ENCODE results near the gene TMEM74B. TPM values are rescaled to one million over a fixed set of nuclear protein-coding genes. Genes with fewer than 3 reads are reported as not detected.

TMEM74B gene
- total RNA-seq, 1 donor from 2014 or later: 1.2 TPM

GRCh38 chr20:1202762-1203504 is 18.2 kb upstream of the TMEM74B start, which contains the start of gene C20orf202:
Gene C20orf202 (plus strand): TSS chr20:1203454. CDS start chr20:1203586, 132 bp downstream.
- no peak within 1 kb of the TSS for H3K4me3 ChIP-seq (ENCODE audit: low read depth, low read length)
- TF ChIP-seq, protein P1, sequence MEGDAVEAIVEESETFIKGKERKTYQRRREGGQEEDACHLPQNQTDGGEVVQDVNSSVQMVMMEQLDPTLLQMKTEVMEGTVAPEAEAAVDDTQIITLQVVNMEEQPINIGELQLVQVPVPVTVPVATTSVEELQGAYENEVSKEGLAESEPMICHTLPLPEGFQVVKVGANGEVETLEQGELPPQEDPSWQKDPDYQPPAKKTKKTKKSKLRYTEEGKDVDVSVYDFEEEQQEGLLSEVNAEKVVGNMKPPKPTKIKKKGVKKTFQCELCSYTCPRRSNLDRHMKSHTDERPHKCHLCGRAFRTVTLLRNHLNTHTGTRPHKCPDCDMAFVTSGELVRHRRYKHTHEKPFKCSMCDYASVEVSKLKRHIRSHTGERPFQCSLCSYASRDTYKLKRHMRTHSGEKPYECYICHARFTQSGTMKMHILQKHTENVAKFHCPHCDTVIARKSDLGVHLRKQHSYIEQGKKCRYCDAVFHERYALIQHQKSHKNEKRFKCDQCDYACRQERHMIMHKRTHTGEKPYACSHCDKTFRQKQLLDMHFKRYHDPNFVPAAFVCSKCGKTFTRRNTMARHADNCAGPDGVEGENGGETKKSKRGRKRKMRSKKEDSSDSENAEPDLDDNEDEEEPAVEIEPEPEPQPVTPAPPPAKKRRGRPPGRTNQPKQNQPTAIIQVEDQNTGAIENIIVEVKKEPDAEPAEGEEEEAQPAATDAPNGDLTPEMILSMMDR (conservative IDR thresholded peaks at IDR 0.05; ENCODE audit: low read depth, low read length): no peak
- no peak for DNase-seq (ENCODE audit: low read depth)

DNA sequence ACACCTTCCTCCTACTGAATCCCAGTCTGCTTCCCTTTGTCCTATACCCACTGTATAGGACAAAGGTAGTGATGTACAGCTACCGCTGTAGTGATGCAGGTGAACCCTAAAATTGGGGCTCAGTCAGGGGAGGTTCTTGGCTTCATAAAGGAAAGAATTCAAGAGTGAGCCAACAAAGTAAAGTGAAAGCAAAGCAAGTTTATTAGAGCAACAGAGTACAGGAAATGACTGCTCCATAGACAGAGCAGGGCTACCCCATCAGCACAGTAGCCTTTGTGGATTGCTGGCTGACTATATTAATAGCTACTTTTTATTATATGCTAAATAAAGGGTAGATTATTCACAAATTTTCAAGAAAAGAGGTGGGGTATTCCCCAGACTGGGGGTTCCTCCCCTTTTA is 15.2 kb upstream of the TMEM74B start:
- TF ChIP-seq, protein P1 (conservative IDR thresholded peaks at IDR 0.05; ENCODE audit: low read depth, low read length): no peak
- DNase-seq (ENCODE audit: low read depth): no peak

DNA sequence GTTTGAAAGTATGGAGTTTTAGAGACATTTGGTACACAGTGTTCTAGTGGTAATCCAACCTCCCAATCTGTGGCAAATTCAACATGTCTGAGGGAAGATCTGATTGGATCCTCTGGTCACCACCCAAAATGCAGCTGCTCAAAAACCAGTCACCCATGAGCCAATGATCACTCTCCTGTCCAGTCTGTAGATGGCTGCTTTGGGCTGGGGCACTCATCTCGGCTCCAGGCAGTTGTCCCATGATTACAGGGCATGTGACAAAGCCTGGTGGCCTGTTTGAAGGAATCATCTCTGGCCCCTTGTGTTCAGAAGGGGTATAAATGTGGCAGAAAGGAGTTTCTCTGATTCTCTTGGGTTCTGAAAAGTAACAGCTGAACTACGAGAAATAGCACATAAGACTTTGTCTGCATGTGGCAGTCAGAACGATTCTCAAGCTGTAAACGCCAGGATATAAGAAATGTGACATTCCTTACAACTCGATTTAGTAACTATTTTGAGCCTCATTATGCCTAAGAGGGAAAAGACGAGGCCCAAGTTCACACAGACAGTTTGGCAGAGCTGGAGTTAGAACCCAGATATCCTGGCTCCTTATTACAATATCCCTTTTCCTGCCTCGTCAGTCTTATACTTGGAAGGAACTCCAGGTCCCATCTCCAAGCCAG is 14.6 kb upstream of the TMEM74B start:
- TF ChIP-seq, protein P1 (conservative IDR thresholded peaks at IDR 0.05; ENCODE audit: low read depth, low read length): no peak
- no peak overlapping the region for H3K4me3 ChIP-seq (ENCODE audit: low read depth, low read length)
- DNase-seq (ENCODE audit: low read depth): no peak

More for the DNA sequence above, 15.2 kb upstream of the TMEM74B start:
- H3K4me3 ChIP-seq (ENCODE audit: low read depth, low read length): no peak overlapping the region

GRCh38 chr20:1198751-1199150 is 14.0 kb upstream of the TMEM74B start:
- H3K4me3 ChIP-seq (ENCODE audit: low read depth, low read length): no peak overlapping the region
- no peak for DNase-seq (ENCODE audit: low read depth)
- TF ChIP-seq, protein P1 (conservative IDR thresholded peaks at IDR 0.05; ENCODE audit: low read depth, low read length): no peak

GRCh38 chr20:1197801-1198200 is 13.0 kb upstream of the TMEM74B start:
- TF ChIP-seq, protein P1 (conservative IDR thresholded peaks at IDR 0.05; ENCODE audit: low read depth, low read length): no peak
- DNase-seq (ENCODE audit: low read depth): no peak
- no peak overlapping the region for H3K4me3 ChIP-seq (ENCODE audit: low read depth, low read length)

DNA sequence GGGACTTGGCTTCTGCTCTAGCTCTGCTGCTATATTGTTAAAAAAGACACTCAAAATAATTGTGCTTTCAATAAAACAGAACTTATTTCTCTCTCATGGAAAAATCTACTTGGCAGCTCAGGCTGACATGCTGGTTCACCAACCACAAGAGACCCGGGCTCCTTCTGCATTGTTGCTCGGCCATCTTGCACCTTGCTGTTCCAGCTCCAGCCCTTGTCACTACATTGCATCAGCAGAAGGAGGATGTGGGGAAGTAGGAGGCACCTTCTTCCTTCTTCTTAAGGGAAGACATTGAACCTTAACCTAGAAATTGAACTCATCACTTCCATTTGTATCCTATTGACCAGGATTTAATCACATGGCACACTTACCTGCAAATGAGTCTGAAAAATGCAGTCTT is 11.9 kb upstream of the TMEM74B start:
- no peak for DNase-seq (ENCODE audit: low read depth)
- TF ChIP-seq, protein P1 (conservative IDR thresholded peaks at IDR 0.05; ENCODE audit: low read depth, low read length): no peak
- no peak overlapping the region for H3K4me3 ChIP-seq (ENCODE audit: low read depth, low read length)
